Measurements from ENCODE around the gene GRAMD1A. TPM values are rescaled to one million over a fixed set of nuclear protein-coding genes. Genes with fewer than 3 reads are reported as not detected.

The GRAMD1A gene
- total RNA-seq, 1 experiment from 2014 or later, result 125 TPM

- no peak overlapping the region for H2AK5ac ChIP-seq (ENCODE audit: insufficient read length, low read length)
- no peak overlapping the region for H4K5ac ChIP-seq (ENCODE audit: insufficient read length, low read depth, low read length)
- no peak for DNase-seq
- H3K27me3 Mint-ChIP-seq (ENCODE audit: low read depth), result peaks cover 24% of the 10 kb centered on the region
- H3K27me3 ChIP-seq (ENCODE audit: insufficient read depth, low read length), result no peaks in the 10 kb centered on the region
- H3K9me3 ChIP-seq (ENCODE audit: control insufficient read depth, low read depth, low read length), result peaks cover 24% of the 10 kb centered on the region
- H2BK20ac ChIP-seq (ENCODE audit: low read depth, low read length, poor library complexity, severe bottlenecking), result no peak overlapping the region
- no peak for TF ChIP-seq CTCF (conservative IDR thresholded peaks at IDR 0.05)
- no peaks in the 10 kb centered on the region for H3K4me1 ChIP-seq (ENCODE audit: insufficient read depth, low read length)
- no peak overlapping the region for H2AFZ ChIP-seq (ENCODE audit: low read length)
- no peaks in the 10 kb centered on the region for H3K79me2 ChIP-seq (ENCODE audit: insufficient read depth, low read length)
- no peak overlapping the region for H3K4me2 ChIP-seq (ENCODE audit: insufficient read depth, insufficient read length, low read length)
- no peak overlapping the region for H3K4ac ChIP-seq (ENCODE audit: low read depth, low read length)
- H3K18ac ChIP-seq (ENCODE audit: insufficient read length, low read depth, low read length), result no peak overlapping the region
- no peak overlapping the region for H4K91ac ChIP-seq (ENCODE audit: insufficient read length, low read depth, low read length)
- no peaks in the 10 kb centered on the region for H4K20me1 ChIP-seq (ENCODE audit: control insufficient read depth, insufficient read depth, insufficient read length)
- no CpG with 5 or more reads among the region's 7 CpGs for WGBS (ENCODE audit: extremely low coverage, insufficient read length, low lambda C conversion rate)
- no peak overlapping the region for H3K23ac ChIP-seq (ENCODE audit: insufficient read length, low read depth, low read length)
- no peak overlapping the region for H3K14ac ChIP-seq (ENCODE audit: insufficient read depth, low read length)
- no peak overlapping the region for H3K27ac ChIP-seq (ENCODE audit: insufficient read length, low read depth, low read length)
- no peak overlapping the region for H2BK12ac ChIP-seq (ENCODE audit: insufficient read length, low read depth, low read length)
- H3K27ac Mint-ChIP-seq, result peak overlapping the region in 1 of 3 experiments; percentile 34; a peak in 1 of 7 replicates
- H4K8ac ChIP-seq (replicated peaks; ENCODE audit: insufficient read length, low read depth, low read length), result no peak overlapping the region
- H3K79me1 ChIP-seq (ENCODE audit: insufficient read depth, low read depth, low read length, poor library complexity, severe bottlenecking), result no peaks in the 10 kb centered on the region
- 0 out of 5 replicates have a peak overlapping the region, but pooled peaks of 1 of the 2 experiments have one; percentile 0 for H3K4me3 Mint-ChIP-seq
- no peak overlapping the region for H3T11ph ChIP-seq (ENCODE audit: low read length)
- peaks cover 12 to 19% of the 10 kb centered on the region in 2 experiments for H3K4me1 Mint-ChIP-seq
- H2BK5ac ChIP-seq (ENCODE audit: insufficient read length, low read length), result no peak overlapping the region
- no peak overlapping the region for H3K9ac ChIP-seq (ENCODE audit: extremely low read depth, insufficient read length, low read length)
- no peak overlapping the region for H3K56ac ChIP-seq (ENCODE audit: insufficient read length, low read depth, low read length)
- H3K36me3 Mint-ChIP-seq (ENCODE audit: insufficient read depth in 1 of 3, low read depth in 3 of 3), result peaks cover 13 to 28% (median 15%) of the 10 kb centered on the region in 3 experiments
- no peaks in the 10 kb centered on the region for H3K23me2 ChIP-seq (ENCODE audit: insufficient read length, low read depth, low read length, poor library complexity, severe bottlenecking)
- H2BK120ac ChIP-seq (ENCODE audit: low read depth, low read length, poor library complexity, severe bottlenecking), result no peak overlapping the region
- H3K9me3 Mint-ChIP-seq, result peaks cover 40 to 42% of the 10 kb centered on the region in 2 experiments
- H2BK15ac ChIP-seq (ENCODE audit: low read depth, low read length), result 0 out of 2 replicates have a peak overlapping the region, but pooled peaks have one; percentile 14
These were observed 27.9 kb upstream of the GRAMD1A start for GRCh38 chr19:34972163-34972705.
